Caco-2 (cell line): ENCODE results near the gene C7. TPM values are rescaled to one million over a fixed set of nuclear protein-coding genes. Genes with fewer than 3 reads are reported as not detected.

Source experiments
- BruUV-seq: library from RNA; stranded (reverse); fragments of 400-500 nt; replicated peaks from 2 replicates; lab custom pipeline; 2021; lab: Mats Ljungman, UMichigan
- CTCF ChIA-PET: fragments of 300-600 bp; sonication (Branson Sonifier 250); formaldehyde crosslinking; loops from one replicate; lab custom pipeline; 2022; ENCODE audit warnings: antibody characterized with exemption; lab: Charles Lee
- POLR2A ChIA-PET: fragments of 300-600 bp; sonication (Branson Sonifier 250); formaldehyde crosslinking; loops from one replicate; lab custom pipeline; 2022; ENCODE audit warnings: antibody characterized with exemption; lab: Charles Lee
- DNase-seq, 2 experiments: peaks; one replicate each; pipeline versions ENCODE4 v3.0.0 to v3.0.0-alpha.2; 2020 to 2022
- H3K27me3 ChIP-seq: replicated peaks from 2 replicates; pipeline ENCODE4 v1.6.0; 2011; ENCODE audit warnings: low read length; ENCODE audit not compliant: control insufficient read depth, insufficient read depth
- H3K36me3 ChIP-seq: 2 replicates; pipeline ENCODE4 v1.5.1; 2011; ENCODE audit warnings: low read length; ENCODE audit not compliant: control insufficient read depth, insufficient read depth
- H3K4me1 ChIP-seq: fragments of 250-450 bp; sonication (Bioruptor Pico); 2 replicates; pipeline ENCODE4 v1.5.1; 2020; ENCODE audit warnings: mild to moderate bottlenecking
- H3K4me3 ChIP-seq: 2 replicates; pipeline ENCODE4 v1.5.1; 2011; ENCODE audit warnings: low read depth, mild to moderate bottlenecking, control low read depth, low read length
- H3K9me3 ChIP-seq: fragments of 250-450 bp; sonication (Bioruptor Pico); 2 replicates; pipeline ENCODE4 v1.5.1; 2020; ENCODE audit warnings: mild to moderate bottlenecking, moderate library complexity
- H3K27ac Mint-ChIP-seq: one replicate; pipeline ENCODE4 v1.8.0; 2022; ENCODE audit warnings: mixed read lengths; ENCODE audit not compliant: unreplicated experiment
- H3K27me3 Mint-ChIP-seq: one replicate; pipeline ENCODE4 v1.8.0; 2022; ENCODE audit warnings: mixed read lengths; ENCODE audit not compliant: insufficient read depth, unreplicated experiment
- H3K36me3 Mint-ChIP-seq: one replicate; pipeline ENCODE4 v1.8.0; 2022; ENCODE audit warnings: mild to moderate bottlenecking, mixed read lengths; ENCODE audit not compliant: insufficient read depth, unreplicated experiment
- H3K4me1 Mint-ChIP-seq: one replicate; pipeline ENCODE4 v1.8.0; 2022; ENCODE audit warnings: low read depth, mixed read lengths; ENCODE audit not compliant: unreplicated experiment
- H3K4me3 Mint-ChIP-seq: one replicate; pipeline ENCODE4 v1.8.0; 2022; ENCODE audit warnings: mild to moderate bottlenecking, moderate library complexity, mixed read lengths; ENCODE audit not compliant: unreplicated experiment
- H3K9me3 Mint-ChIP-seq: one replicate; pipeline ENCODE4 v1.8.0; 2022; ENCODE audit warnings: mixed read lengths; ENCODE audit not compliant: unreplicated experiment
- CTCF ChIP-seq, 2 experiments: fragments of 200-600 bp in 1 of 2; IDR thresholded peaks; 1 replicate in 1 of 2; 2 replicates in 1 of 2; pipeline versions ENCODE4 v1.5.1 to v1.8.0; 2011 to 2022; ENCODE audit warnings: antibody characterized with exemption in 1 of 2, control low read depth in 1 of 2, inconsistent platforms in 1 of 2, low read depth in 1 of 2, low read length in 1 of 2, mild to moderate bottlenecking in 1 of 2, moderate library complexity in 1 of 2; ENCODE audit not compliant: insufficient read depth in 1 of 2, severe bottlenecking in 1 of 2, unreplicated experiment in 1 of 2
- intact Hi-C: fragments of 100-400 bp; cut with micrococcal nuclease; formaldehyde crosslinking; loops from one replicate; pipeline ENCODE4 v1.10.0; 2022; ENCODE audit not compliant: unreplicated experiment
- total RNA-seq: library from RNA; stranded (reverse); gene quantifications from 2 replicates; pipeline ENCODE4 v1.2.3, GENCODE V29; 2022

C7 gene
- total RNA-seq, 1 experiment from 2014 or later, result not detected

GRCh38 chr5:40904205-40904993 is 4.9 kb upstream of the C7 start:
- no peaks in the 10 kb centered on the region for H3K36me3 Mint-ChIP-seq
- Histone ChIP-seq H3K4me1 (no peaks in the 10 kb centered on the region), H3K27me3 (no peaks in the 10 kb centered on the region), H3K4me3 (no peak overlapping the region), H3K9me3 (no peaks in the 10 kb centered on the region), H3K36me3 (no peaks in the 10 kb centered on the region)
- peaks cover 5% of the 10 kb centered on the region for H3K27me3 Mint-ChIP-seq
- DNase-seq, result peak; percentile 57 to 61
- TF ChIP-seq CTCF (IDR thresholded peaks at IDR 0.05; ENCODE audit: insufficient read depth in 1 of 2, low read depth in 1 of 2, low read length in 1 of 2, severe bottlenecking in 1 of 2, unreplicated experiment in 1 of 2), result peak; percentile 80 to 97
- intact Hi-C loops, result loop anchor here (1.0 to 5.0 kb wide), 6 partner anchors 214 to 939 kb away; no protein-coding TSS in a partner anchor
- peaks cover 11% of the 10 kb centered on the region for H3K9me3 Mint-ChIP-seq
- POLR2A ChIA-PET, result no interaction called here
- H3K4me3 Mint-ChIP-seq, result no peak overlapping the region
- CTCF ChIA-PET, result interaction anchor here (0.9 to 1.5 kb wide), 5 partner anchors 210 to 737 kb away, joined by 3 to 6 read pairs (median 5); no protein-coding TSS in a partner anchor
- H3K4me1 Mint-ChIP-seq, result peaks cover 9% of the 10 kb centered on the region
- BruUV-seq, result no TSS peak
- no peak overlapping the region for H3K27ac Mint-ChIP-seq

- peaks cover 5% of the 10 kb centered on the region for H3K27me3 Mint-ChIP-seq
- ChIA-PET CTCF (interaction anchor here (0.9 to 1.5 kb wide), 4 partner anchors 314 to 736 kb away, joined by 3 to 5 read pairs (median 4); no protein-coding TSS in a partner anchor), POLR2A (no interaction called here)
- no peaks in the 10 kb centered on the region for H3K36me3 ChIP-seq
- BruUV-seq, result no TSS peak
- no peaks in the 10 kb centered on the region for H3K27me3 ChIP-seq
- no peak for DNase-seq
- no peak overlapping the region for H3K4me3 Mint-ChIP-seq
- no peak overlapping the region for H3K4me3 ChIP-seq
- no peaks in the 10 kb centered on the region for H3K4me1 ChIP-seq
- no peaks in the 10 kb centered on the region for H3K9me3 ChIP-seq
- H3K27ac Mint-ChIP-seq, result no peak overlapping the region
- H3K4me1 Mint-ChIP-seq, result peaks cover 12% of the 10 kb centered on the region
- H3K9me3 Mint-ChIP-seq, result peaks cover 11% of the 10 kb centered on the region
- intact Hi-C loops, result loop anchor here (1.0 to 5.0 kb wide), 6 partner anchors 213 to 938 kb away; no protein-coding TSS in a partner anchor
- TF ChIP-seq CTCF (IDR thresholded peaks at IDR 0.05; ENCODE audit: insufficient read depth in 1 of 2, low read depth in 1 of 2, low read length in 1 of 2, severe bottlenecking in 1 of 2, unreplicated experiment in 1 of 2), result no peak
- no peaks in the 10 kb centered on the region for H3K36me3 Mint-ChIP-seq
These were observed 4.3 kb upstream of the C7 start for GRCh38 chr5:40904994-40905306.

GRCh38 chr5:40906351-40906751 is 2.9 kb upstream of the C7 start:
- no peaks in the 10 kb centered on the region for H3K36me3 Mint-ChIP-seq
- DNase-seq, result no peak
- H3K27ac Mint-ChIP-seq, result no peak overlapping the region
- no peak overlapping the region for H3K4me3 Mint-ChIP-seq
- no peak for TF ChIP-seq CTCF (IDR thresholded peaks at IDR 0.05; ENCODE audit: insufficient read depth in 1 of 2, low read depth in 1 of 2, low read length in 1 of 2, severe bottlenecking in 1 of 2, unreplicated experiment in 1 of 2)
- BruUV-seq, result no TSS peak
- Histone ChIP-seq H3K36me3 (no peaks in the 10 kb centered on the region), H3K27me3 (no peaks in the 10 kb centered on the region), H3K9me3 (no peaks in the 10 kb centered on the region), H3K4me3 (no peak overlapping the region), H3K4me1 (no peaks in the 10 kb centered on the region)
- H3K27me3 Mint-ChIP-seq, result peaks cover 5% of the 10 kb centered on the region
- POLR2A ChIA-PET, result no interaction called here
- CTCF ChIA-PET, result no interaction called here
- H3K9me3 Mint-ChIP-seq, result peaks cover 11% of the 10 kb centered on the region
- intact Hi-C loops, result no loop called here
- peaks cover 12% of the 10 kb centered on the region for H3K4me1 Mint-ChIP-seq
